Esophagus squamous epithelium (tissue), 4 donors: ENCODE data around the gene INHBC.

Experiments used
- CTCF ChIP-seq, 6 experiments: fragments of 450-650 bp in 4 of 6; fragments of 200-600 bp in 2 of 6; sonication (generic) in 2 of 6; IDR thresholded peaks; one replicate each; pipeline ENCODE4 v1.5.1; 2016 to 2019; ENCODE audit warnings: antibody characterized with exemption in 6 of 6, mild to moderate bottlenecking in 4 of 6, moderate library complexity in 4 of 6
- POLR2A ChIP-seq, 4 donors: fragments of 450-650 bp; IDR thresholded peaks; one replicate each; pipeline ENCODE4 v1.6.1; 2017; ENCODE audit warnings: antibody characterized with exemption in 4 of 4, mild to moderate bottlenecking in 4 of 4, moderate library complexity in 3 of 4

DNA sequence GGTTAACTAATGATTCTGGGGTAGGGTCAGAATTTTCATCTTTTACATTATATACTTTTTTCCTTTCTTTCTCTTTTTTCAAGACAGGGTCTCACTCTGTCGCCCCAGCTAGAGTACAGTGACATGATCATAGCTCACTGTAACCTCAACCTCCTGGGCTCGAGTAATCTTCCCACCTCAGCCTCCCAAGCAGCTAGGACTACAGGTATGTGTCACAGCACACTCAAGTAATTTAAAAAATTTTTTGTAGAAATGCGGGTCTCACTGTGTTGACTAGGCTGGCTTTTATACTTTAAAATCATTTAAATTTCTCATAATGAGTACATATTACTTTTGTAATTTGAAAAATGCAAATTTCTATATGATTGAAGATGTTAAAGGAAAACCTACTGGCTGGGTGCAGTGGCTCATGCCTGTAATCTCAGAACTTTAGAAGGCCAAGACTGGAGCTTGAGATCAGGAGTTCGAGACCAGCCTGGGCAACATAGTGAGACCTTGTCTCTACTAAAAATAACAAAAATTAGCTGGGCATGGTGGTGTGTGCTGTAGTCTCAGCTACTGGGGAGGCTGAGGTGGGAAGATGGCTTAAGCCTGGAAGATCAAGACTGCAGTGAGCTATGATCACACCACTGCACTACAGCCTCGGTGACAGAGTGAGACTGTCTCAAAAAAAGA is 29.5 kb upstream of the INHBC start:
- no peak for TF ChIP-seq CTCF (IDR thresholded peaks at IDR 0.05)
- no peak for TF ChIP-seq POLR2A (IDR thresholded peaks at IDR 0.05)
